RKO (cell line): ENCODE data around the gene TRIM3.
"Not testable (repeated sequence)": the region's sequence is repeated elsewhere in the genome, so short reads cannot be mapped to it uniquely, and the experiment has no call there.

ENCODE experiments used
- DNase-seq: peaks from one replicate; pipeline ENCODE4 v3.0.0-alpha.2; 2016; ENCODE audit warnings: low spot score

The TRIM3 gene

DNA sequence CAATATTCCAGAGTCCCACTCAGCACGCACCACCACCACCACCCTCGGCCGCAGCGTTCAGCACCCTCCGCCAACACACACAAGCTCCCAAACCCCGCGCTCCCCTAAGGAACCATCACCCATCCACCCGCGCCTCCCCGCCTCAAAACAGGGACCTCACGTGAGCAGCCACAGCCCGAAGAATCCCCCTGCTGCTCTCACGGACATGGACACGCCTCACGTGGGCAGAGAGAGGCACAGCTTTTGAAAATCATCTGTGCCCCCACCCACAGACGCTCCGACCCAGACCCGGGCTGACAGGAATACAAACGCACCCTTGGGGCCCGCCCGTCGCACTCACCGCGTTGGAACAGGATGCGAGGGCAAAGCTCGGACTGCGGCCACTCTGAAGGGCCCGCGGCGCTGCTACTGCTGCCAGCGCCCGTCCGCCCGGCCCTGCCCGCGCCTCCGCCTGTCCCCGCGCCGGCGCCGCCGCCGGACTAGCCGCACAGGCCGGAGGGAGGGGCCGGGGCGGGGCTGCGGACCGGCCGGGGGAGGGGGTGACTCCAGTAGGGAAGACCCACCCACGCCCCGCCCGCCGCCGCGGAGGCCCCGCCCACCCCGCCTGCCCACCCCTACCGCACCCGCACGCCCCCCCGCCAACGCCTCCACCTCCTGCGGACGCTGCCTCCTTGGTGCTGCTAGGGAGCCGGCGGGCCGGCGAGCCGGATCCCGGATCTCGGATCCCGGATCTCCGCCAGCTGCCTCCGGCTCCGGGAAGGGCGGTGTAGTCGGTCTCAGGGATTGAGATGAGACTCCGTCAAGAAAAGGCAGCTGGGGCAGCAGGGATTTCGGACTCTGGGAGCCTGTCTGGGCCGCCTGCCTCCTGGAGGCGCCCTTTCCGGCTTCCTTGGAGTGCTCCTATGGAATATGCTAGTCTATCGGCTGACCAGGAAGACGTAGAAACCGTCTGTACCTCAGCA, at the start of gene TRIM3:
TSS of gene TRIM3 (minus strand) at position 491 of the 962 bp plus-strand sequence. CDS start 8,246 bp downstream, outside the sequence.
- peak; percentile 84 for DNase-seq

- DNase-seq = peak; percentile 36
Measured at GRCh38 chr11:6523253-6523652, 49.5 kb upstream of the TRIM3 start.

DNA sequence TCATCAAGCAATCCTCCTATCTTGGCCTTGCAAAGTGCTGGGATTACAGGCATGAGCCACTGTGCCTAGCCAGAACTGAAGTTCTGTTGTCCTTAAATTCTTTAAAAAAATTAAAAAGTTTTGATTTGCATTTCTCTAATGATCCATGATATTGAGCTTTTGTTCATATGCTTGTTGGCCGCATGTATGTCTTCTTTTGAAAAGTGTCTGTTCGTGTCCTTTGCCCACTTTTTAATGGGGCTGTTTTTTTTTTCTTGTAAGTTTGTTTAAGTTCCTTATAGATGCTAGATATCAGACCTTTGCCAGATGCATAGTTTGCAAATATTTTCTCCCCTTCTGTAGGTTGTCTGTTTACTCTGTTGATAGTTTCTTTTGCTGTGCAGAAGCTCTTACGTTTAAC, 48.2 kb upstream of the TRIM3 start:
- DNase-seq = not testable (repeated sequence)

- no peak for DNase-seq
Measured at GRCh38 chr11:6520265-6520664, 46.5 kb upstream of the TRIM3 start.

DNA sequence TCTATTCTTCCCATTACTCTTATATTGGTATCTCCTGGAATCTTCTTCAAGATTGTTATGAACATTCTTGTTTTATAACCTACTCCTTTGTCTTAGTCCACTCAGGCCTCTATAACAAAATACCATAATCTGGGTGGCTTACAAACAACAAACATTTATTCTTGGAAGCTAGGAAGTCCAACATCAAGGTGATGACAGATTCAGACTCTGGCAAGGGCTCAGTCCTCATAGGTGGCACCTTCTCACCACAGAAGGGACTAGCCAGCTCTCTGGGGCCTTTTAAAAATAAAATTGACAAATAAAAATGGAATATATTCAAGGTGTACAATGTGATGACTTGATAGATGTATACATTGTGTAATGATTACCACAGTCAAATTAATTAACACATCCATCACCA, 43.1 kb upstream of the TRIM3 start:
- DNase-seq = no peak

DNA sequence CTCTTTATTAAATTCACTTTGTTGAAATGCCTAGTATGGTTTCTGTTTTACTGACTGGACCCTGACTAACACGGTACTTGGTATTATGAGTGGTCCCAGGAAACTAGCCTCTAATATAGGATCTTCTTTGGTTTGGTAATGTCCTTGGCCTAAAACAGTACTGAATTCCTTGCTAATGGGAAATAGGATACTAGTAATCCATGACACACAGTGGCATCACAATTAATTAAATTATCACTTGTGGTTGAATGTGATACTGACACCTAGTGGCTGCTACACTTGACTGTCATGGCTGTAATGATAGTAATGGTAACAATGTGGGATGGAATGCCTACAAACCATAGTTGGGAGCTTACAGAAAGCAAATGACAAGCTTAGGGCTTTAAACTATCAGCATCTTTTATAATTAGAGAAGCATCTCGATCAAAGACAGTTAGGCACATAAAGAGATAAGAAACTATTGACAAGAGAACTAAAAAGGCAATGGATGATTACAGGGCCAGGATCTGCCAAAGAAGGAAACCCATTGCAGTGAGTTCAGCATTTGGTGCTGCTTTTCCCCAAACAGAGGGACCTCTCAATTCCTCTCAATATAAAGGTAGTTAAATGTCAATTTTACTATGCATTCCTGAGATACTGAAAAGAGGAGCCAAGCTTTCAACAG, 32.0 kb upstream of the TRIM3 start:
- peak; percentile 92 for DNase-seq

DNA sequence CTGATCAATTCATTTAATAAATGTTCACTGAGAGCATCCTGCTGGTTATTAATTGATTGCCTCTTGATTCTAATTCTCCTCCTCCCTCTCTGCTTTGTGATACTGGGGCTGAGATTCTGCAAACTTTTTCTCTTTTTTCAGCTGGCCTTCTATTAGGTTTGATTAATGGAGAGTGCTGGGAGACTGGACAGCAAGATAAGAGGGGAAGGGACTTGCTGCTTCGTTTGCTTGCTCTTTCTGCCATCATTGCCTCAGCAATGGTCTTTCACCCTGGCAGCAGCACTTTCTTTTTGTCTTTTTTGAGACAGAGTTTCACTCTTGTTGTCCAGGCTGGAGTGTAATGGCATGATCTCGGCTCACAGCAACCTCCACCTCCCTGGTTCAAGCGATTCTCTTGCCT, 30.4 kb upstream of the TRIM3 start:
- no peak for DNase-seq

DNA sequence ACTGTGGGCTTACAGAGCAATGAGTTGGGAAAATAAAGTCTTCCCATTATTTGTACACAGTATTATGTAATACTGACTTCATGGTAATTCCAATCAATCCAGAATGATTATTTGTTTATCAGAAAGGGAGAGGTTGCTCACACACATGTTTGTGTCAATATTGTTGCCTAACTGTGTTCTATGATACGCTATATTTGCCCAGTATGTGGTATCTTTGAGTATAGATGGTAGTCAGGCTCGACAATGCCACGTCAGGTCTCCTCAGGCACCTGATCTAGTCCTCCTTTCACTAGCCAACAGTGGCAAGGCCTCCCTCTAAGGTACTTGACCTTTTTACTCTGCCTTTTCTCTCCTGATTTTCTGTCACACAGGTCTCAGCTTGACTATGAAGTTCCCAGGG, 28.6 kb upstream of the TRIM3 start:
- no peak for DNase-seq

- no peak for DNase-seq
Measured at GRCh38 chr11:6498544-6498943, 24.8 kb upstream of the TRIM3 start.

GRCh38 chr11:6498121-6498520, 24.4 kb upstream of the TRIM3 start:
- no peak for DNase-seq

- DNase-seq = no peak
Measured at GRCh38 chr11:6497069-6497839, 23.5 kb upstream of the TRIM3 start, which contains the start of gene DNHD1. DNHD1 (plus strand) TSS chr11:6497280; CDS start chr11:6498216, 936 bp downstream.

- DNase-seq = no peak
Measured at GRCh38 chr11:6489306-6489705, 15.6 kb upstream of the TRIM3 start.

- DNase-seq = no peak
Measured at GRCh38 chr11:6488821-6489220, 15.1 kb upstream of the TRIM3 start.

DNA sequence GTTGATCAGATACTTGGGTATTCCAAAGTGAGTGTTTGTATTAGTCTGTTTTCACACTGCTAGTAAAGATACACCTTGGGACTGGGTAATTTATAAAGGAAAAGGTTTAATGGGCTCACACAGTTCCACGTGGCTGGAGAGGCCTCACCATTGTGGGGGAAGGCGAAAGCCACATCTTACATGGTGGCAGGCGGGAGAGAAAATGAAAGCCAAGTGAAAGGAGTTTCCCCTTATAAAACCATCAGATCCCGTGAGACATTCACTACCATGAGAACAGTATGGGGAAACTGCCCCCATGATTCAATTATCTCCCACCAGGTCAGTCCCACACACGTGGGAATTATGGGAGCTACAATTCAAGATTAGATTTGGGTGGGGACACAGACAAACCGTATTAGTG, 14.6 kb upstream of the TRIM3 start:
- no peak for DNase-seq

DNA sequence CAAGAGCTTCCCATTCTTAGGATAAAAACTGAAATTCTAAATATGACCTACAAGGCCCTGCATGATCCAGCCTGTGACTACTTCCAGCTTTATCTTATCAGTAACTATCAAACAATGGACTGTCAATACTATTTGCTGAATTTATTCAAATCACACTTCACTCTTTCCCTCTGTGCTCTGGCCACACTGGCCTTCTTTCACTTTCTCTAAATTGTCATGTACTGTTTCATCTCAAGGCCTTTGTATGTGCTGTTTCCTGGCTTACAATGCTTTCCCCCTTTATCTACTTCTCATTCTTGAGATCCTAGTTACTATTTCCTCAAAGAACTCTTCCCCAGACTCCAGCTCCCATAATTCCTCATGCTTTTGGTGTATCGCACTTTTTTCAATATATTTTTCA, 13.2 kb upstream of the TRIM3 start:
- DNase-seq = no peak

- DNase-seq = no peak
Measured at GRCh38 chr11:6486256-6486655, 12.5 kb upstream of the TRIM3 start.

- DNase-seq = no peak
Measured at GRCh38 chr11:6485661-6486060, 11.9 kb upstream of the TRIM3 start.

DNA sequence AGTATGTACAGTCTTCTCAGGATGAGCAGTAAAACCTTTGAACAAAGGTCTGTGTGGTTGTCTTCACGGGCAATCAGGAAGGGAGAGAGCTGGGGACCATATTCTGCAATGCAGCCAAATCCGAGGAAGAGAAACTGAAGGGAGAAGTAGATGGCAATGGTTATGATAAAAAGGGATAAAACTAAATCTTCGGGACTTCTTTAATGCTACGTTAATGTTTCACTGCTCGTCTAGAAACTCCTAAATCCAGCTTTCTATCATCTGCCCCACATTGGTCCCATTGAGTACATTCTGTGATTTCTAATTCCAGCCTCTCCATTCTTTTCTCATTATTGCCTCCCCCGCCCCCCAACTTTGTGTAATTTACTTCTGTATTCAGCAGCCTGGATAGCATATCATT, 9.3 kb upstream of the TRIM3 start:
- DNase-seq = no peak

DNA sequence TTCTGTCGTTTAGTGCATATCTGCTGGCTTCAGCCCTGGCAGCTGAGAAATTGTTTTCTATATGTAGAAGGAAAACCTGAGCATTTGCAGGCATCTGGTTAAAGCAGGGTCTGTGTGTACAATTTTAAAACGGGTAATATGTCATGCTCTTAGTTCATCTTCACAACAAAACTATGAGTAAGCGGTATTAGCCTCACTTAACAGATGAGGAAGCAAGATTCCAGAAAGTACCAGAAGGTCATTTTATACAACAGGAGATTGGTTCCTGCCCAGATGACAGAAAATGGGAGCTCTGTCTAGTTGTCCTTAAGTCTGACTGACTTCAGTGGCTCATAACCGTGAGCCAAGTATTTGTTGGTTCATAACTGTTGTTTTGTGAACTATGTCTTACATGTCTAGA, 8.7 kb upstream of the TRIM3 start:
- peak; percentile 56 for DNase-seq

- DNase-seq = no peak
Measured at GRCh38 chr11:6481924-6482275, 8.2 kb upstream of the TRIM3 start.

DNA sequence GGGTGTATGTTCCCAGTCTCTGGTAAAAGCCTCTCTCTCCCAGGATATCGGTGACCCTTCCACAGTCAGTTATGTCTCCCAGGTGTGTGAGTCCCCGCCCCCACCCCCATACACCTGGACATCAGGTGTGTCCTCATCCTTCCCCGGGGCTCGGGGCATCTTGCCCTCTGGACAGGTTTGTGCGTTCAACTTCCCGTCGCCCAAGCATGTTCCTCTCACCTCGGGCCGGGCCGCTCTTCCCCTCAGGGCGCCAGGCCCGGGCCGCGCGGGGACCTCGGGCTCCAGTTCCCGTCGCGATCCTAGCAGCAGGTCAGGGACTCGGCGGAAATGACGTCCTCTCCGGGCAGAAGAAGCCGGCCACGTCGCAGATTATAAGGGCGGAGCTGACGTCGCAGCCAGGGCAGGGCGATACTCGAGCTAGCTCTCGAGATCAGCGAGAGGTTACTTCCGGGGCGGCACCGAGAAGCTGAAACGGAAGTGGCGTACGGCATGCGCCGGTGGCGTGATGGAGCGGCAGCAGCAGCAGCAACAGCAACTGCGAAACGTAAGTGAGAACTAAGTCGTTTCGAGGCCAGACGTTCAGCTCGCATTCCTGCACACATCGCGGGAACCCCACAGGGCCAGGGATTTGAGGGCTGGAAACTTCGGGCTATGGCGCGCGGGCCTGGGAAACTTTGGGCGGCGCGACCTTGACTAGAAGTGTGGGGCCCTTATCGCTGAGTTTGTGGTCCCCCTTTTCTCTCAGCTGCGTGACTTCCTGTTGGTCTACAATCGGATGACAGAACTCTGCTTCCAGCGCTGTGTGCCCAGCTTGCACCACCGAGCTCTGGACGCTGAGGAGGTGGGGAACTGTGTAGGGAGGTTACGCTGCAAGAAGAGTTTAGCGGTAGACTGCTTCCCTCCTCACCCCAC, 7.5 kb upstream of the TRIM3 start, which contains the start of the genes ARFIP2 and TIMM10B:
TSS of gene ARFIP2 (minus strand) at position 320 of the 912 bp plus-strand sequence. CDS start 910 bp downstream, outside the sequence.
TSS of gene TIMM10B (plus strand) at position 490 of the 912 bp plus-strand sequence. CDS start at position 506, 16 bp downstream.
- DNase-seq = peak; percentile 98
